Osteoblast (primary cell): Measurements from ENCODE around the gene MAPRE2. TPM values are rescaled to one million over a fixed set of nuclear protein-coding genes. Genes with fewer than 3 reads are reported as not detected.
A peak's percentile ranks its signal among the peaks of the same experiment; 100 is the strongest.

Experiments
- DNase-seq: peaks from one replicate; pipeline ENCODE4 v3.0.0; 2011; ENCODE audit warnings: low spot score, mixed read lengths; ENCODE audit not compliant: insufficient read length; ENCODE audit errors: missing footprints
- H2AFZ ChIP-seq: 2 replicates; pipeline ENCODE4 v1.6.0; 2011; ENCODE audit warnings: mild to moderate bottlenecking, low read length
- H3K27ac ChIP-seq: 2 replicates; pipeline ENCODE4 v1.5.1; 2011; ENCODE audit warnings: mild to moderate bottlenecking, low read depth, low read length, moderate library complexity
- H3K27me3 ChIP-seq: 2 replicates; pipeline ENCODE4 v1.6.0; 2012; ENCODE audit warnings: mild to moderate bottlenecking, control low read depth, inconsistent platforms, low read length, moderate library complexity; ENCODE audit not compliant: insufficient read depth
- H3K36me3 ChIP-seq: 2 replicates; pipeline ENCODE4 v1.5.1; 2011; ENCODE audit warnings: mild to moderate bottlenecking, low read length, control low read depth, moderate library complexity; ENCODE audit not compliant: insufficient read depth
- H3K4me1 ChIP-seq: 2 replicates; pipeline ENCODE4 v1.5.1; 2011; ENCODE audit warnings: mild to moderate bottlenecking, low read length, control low read depth, moderate library complexity; ENCODE audit not compliant: insufficient read depth
- H3K4me2 ChIP-seq: 2 replicates; pipeline ENCODE4 v1.6.0; 2011; ENCODE audit warnings: mild to moderate bottlenecking, low read length; ENCODE audit not compliant: insufficient read depth
- H3K4me3 ChIP-seq: fragments of 200-600 bp; sonication (generic); 3 replicates; pipeline ENCODE4 v1.5.1; 2012; ENCODE audit warnings: mild to moderate bottlenecking, low read length, inconsistent platforms; ENCODE audit not compliant: insufficient read depth
- H3K79me2 ChIP-seq: 2 replicates; pipeline ENCODE4 v1.6.0; 2012; ENCODE audit warnings: mild to moderate bottlenecking, low read length, control low read depth, inconsistent platforms; ENCODE audit not compliant: insufficient read depth
- H3K9me3 ChIP-seq: 2 replicates; pipeline ENCODE4 v1.5.1; 2011; ENCODE audit warnings: low read depth, low read length, control low read depth
- H4K20me1 ChIP-seq: 2 replicates; pipeline ENCODE4 v1.6.0; 2012; ENCODE audit warnings: mild to moderate bottlenecking, low read length, control low read depth; ENCODE audit not compliant: insufficient read depth
- CTCF ChIP-seq: IDR thresholded peaks from 2 replicates; pipeline ENCODE4 v1.5.1; 2011; ENCODE audit warnings: mild to moderate bottlenecking, low read depth, low read length, moderate library complexity; ENCODE audit errors: extremely low read depth
- total RNA-seq: library from RNA; depleted of rRNA; stranded (reverse); fragments of >200 nt; gene quantifications from 2 replicates; pipeline ENCODE4 v1.2.3, GENCODE V29; 2012

The MAPRE2 gene
- total RNA-seq, 1 donor = 21.7 TPM

DNA sequence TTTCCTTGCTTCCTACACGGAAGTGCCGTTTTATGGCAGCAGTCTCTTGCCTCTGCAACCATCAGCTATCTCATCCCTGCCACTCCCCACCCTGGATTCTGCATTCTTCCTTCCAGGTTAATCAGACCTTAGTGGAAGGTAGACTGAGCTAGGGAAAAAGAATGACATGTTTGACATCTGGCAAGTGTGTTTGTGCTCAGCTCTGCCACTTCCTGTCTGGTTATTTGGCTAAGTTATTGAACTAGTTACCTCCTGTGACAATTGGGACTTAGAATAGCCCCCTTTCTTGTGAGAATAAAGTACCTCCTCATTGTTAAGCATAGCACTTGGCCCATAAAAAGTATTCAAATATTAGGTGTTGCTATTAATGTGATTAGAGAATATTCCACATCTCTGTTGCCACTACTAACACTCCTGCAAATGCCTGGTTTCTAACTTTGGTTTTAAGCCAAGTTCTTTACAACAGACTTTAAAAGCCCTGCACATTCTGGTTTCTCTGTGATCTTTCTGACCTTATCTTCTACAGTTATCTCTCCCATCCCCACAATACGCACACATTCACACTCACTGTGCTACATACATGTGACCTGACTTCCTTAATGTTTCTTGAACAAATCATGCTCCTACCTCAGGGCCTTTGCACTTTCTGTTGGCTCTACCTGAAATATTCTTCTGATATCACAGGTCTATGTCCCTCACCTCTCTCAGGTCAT lies 10.8 kb upstream of the MAPRE2 start:
- Histone ChIP-seq H4K20me1 (no peaks in the 10 kb centered on the region), H3K27ac (peak overlapping the region; percentile 72), H3K4me2 (peak overlapping the region; percentile 81), H3K4me3 (peak overlapping the region; percentile 45), H2AFZ (peak overlapping the region; percentile 96), H3K36me3 (no peaks in the 10 kb centered on the region), H3K9me3 (no peaks in the 10 kb centered on the region), H3K27me3 (no peaks in the 10 kb centered on the region), H3K4me1 (peaks cover 24% of the 10 kb centered on the region), H3K79me2 (no peaks in the 10 kb centered on the region)
- TF ChIP-seq CTCF = no peak
- no peak for DNase-seq

DNA sequence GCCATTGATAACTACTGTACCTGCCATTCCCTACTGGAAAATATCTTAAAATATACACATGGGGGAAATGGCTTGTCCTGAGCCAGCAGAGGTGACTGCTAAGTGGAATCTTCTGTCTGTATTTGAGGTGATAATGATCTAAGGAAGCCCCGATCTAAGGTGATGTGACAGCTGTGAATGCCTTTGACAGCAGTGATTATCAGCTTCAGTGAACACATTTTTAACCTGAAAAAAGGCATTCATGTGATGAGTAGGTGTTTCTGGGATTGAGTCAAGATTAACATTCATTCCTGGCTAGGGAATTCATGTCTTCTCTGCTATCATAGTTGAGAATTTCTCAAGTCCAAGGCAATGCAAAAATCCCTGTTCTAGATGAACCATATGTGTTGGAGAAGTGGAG lies 9.1 kb upstream of the MAPRE2 start:
- no peak for DNase-seq
- Histone ChIP-seq H3K4me3 (no peak overlapping the region), H3K9me3 (no peaks in the 10 kb centered on the region), H3K4me2 (no peak overlapping the region), H3K27ac (no peak overlapping the region), H3K4me1 (peaks cover 21% of the 10 kb centered on the region), H3K79me2 (no peaks in the 10 kb centered on the region), H3K36me3 (no peaks in the 10 kb centered on the region), H4K20me1 (no peaks in the 10 kb centered on the region), H2AFZ (no peak overlapping the region), H3K27me3 (no peaks in the 10 kb centered on the region)
- TF ChIP-seq CTCF = no peak

DNA sequence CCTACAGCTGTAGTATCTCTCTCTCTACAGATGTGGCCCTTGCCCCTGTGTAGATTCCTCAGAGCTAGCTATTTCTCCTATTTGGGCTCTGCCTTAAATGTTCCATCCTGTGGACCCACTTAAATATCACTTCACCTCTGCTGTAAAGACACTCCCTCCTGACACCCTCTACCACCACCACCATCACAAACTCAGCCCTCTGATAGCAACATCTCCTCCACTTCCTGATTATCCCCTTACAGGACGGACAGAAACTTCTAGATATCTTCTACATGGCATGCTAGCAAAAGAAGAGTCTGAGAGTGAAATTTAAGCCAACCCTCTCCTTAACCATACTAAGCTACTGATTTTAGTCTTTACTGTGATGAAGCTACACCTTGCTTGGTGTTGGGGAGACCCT lies 3.2 kb upstream of the MAPRE2 start:
- Histone ChIP-seq H3K27me3 (no peaks in the 10 kb centered on the region), H3K4me3 (no peak overlapping the region), H3K36me3 (no peaks in the 10 kb centered on the region), H3K27ac (no peak overlapping the region), H4K20me1 (no peaks in the 10 kb centered on the region), H3K79me2 (peaks cover 14% of the 10 kb centered on the region), H3K9me3 (no peaks in the 10 kb centered on the region), H2AFZ (no peak overlapping the region), H3K4me1 (peaks cover 17% of the 10 kb centered on the region), H3K4me2 (no peak overlapping the region)
- no peak for TF ChIP-seq CTCF
- DNase-seq = no peak

GRCh38 chr18:35038881-35039491 lies 2.2 kb upstream of the MAPRE2 start:
- Histone ChIP-seq H3K36me3 (no peaks in the 10 kb centered on the region), H3K4me2 (no peak overlapping the region), H3K4me1 (peaks cover 23% of the 10 kb centered on the region), H3K9me3 (no peaks in the 10 kb centered on the region), H3K27me3 (no peaks in the 10 kb centered on the region), H2AFZ (no peak overlapping the region), H3K79me2 (peaks cover 24% of the 10 kb centered on the region), H3K4me3 (no peak overlapping the region), H3K27ac (no peak overlapping the region), H4K20me1 (no peaks in the 10 kb centered on the region)
- DNase-seq = no peak
- no peak for TF ChIP-seq CTCF
